ENCODE measurements around the gene MRC2.
"Not testable (repeated sequence)": the region's sequence is repeated elsewhere in the genome, so short reads cannot be mapped to it uniquely, and the experiment has no call there.

Gene MRC2

GRCh38 chr17:62679866-62680377 is 52.5 kb downstream of the MRC2 start:
- Histone ChIP-seq H3K27me3 (ENCODE audit: control insufficient read depth, insufficient read depth, low read length) (no peaks in the 10 kb centered on the region), H3K9me3 (ENCODE audit: control insufficient read depth, low read length) (no peaks in the 10 kb centered on the region), H3K36me3 (ENCODE audit: control insufficient read depth, insufficient read depth, low read length) (no peaks in the 10 kb centered on the region), H3K4me1 (ENCODE audit: control insufficient read depth, insufficient read depth, low read length) (no peaks in the 10 kb centered on the region), H3K9ac (ENCODE audit: low read length) (no peak overlapping the region), H3K4me3 (ENCODE audit: low read length) (no peak overlapping the region)

DNA sequence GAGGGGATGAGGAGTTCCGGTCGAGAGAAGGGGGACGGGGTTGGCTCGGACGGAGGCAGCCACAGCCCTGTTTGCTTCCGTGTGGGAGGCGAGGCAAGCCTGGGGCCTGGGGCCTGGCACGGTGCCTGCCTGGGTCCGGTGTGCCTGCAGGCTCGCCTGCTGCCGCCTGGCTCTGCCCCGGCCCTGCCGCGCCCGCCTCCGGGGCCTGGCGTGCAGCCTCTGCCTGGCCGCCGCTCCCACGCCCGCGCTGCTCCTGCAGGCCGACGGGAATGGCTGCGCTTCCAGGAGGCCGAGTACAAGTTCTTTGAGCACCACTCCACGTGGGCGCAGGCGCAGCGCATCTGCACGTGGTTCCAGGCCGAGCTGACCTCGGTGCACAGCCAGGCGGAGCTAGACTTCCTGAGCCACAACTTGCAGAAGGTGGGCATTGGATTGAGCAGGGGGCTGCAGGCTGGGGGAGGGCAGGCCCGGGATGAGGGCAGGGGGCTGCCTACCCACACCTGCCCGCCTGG is 53.1 kb downstream of the MRC2 start:
- Histone ChIP-seq H3K4me3 (ENCODE audit: low read length) (no peak overlapping the region), H3K27me3 (ENCODE audit: control insufficient read depth, insufficient read depth, low read length) (no peaks in the 10 kb centered on the region), H3K9me3 (ENCODE audit: control insufficient read depth, low read length) (no peaks in the 10 kb centered on the region), H3K9ac (ENCODE audit: low read length) (no peak overlapping the region), H3K36me3 (ENCODE audit: control insufficient read depth, insufficient read depth, low read length) (no peaks in the 10 kb centered on the region), H3K4me1 (ENCODE audit: control insufficient read depth, insufficient read depth, low read length) (no peaks in the 10 kb centered on the region)

GRCh38 chr17:62681061-62681938 is 53.8 kb downstream of the MRC2 start:
- Histone ChIP-seq H3K36me3 (ENCODE audit: control insufficient read depth, insufficient read depth, low read length) (no peaks in the 10 kb centered on the region), H3K4me1 (ENCODE audit: control insufficient read depth, insufficient read depth, low read length) (no peaks in the 10 kb centered on the region), H3K4me3 (ENCODE audit: low read length) (no peak overlapping the region), H3K9ac (ENCODE audit: low read length) (no peak overlapping the region), H3K9me3 (ENCODE audit: control insufficient read depth, low read length) (no peaks in the 10 kb centered on the region), H3K27me3 (ENCODE audit: control insufficient read depth, insufficient read depth, low read length) (no peaks in the 10 kb centered on the region)

- Histone ChIP-seq H3K4me3 (ENCODE audit: low read length) (no peak overlapping the region), H3K27me3 (ENCODE audit: control insufficient read depth, insufficient read depth, low read length) (no peaks in the 10 kb centered on the region), H3K9me3 (ENCODE audit: control insufficient read depth, low read length) (no peaks in the 10 kb centered on the region), H3K36me3 (ENCODE audit: control insufficient read depth, insufficient read depth, low read length) (no peaks in the 10 kb centered on the region), H3K9ac (ENCODE audit: low read length) (no peak overlapping the region), H3K4me1 (ENCODE audit: control insufficient read depth, insufficient read depth, low read length) (no peaks in the 10 kb centered on the region)
Observed at GRCh38 chr17:62681939-62682381, 54.5 kb downstream of the MRC2 start.

DNA sequence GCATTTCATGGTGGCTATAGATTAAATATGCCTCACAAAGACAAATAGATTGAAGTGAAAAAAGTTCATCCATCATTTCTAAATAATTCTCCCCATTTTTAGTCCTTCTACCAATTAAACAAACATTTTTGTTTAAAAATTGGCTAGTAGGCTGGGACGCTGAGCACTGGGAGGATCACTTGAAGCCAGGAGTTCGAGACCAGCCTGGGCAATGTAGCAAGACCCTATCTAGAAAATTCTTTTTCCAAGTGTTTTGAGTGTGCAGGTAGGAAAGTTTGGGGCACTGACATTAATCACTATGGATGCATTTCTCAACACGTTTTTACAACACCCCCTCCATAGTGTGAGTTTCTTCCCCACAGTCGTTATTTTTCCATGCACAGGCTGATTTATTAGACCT is 56.7 kb downstream of the MRC2 start:
- H3K4me1 ChIP-seq (ENCODE audit: control insufficient read depth, insufficient read depth, low read length) = no peaks in the 10 kb centered on the region

GRCh38 chr17:62687997-62688396 is 60.5 kb downstream of the MRC2 start:
- H3K9ac ChIP-seq (ENCODE audit: low read length) = no peak overlapping the region
- no peaks in the 10 kb centered on the region for H3K4me1 ChIP-seq (ENCODE audit: control insufficient read depth, insufficient read depth, low read length)
- H3K9me3 ChIP-seq (ENCODE audit: control insufficient read depth, low read length) = no peaks in the 10 kb centered on the region
- no peak overlapping the region for H3K4me3 ChIP-seq (ENCODE audit: low read length)
- H3K36me3 ChIP-seq (ENCODE audit: control insufficient read depth, insufficient read depth, low read length) = no peaks in the 10 kb centered on the region
- H3K27me3 ChIP-seq (ENCODE audit: control insufficient read depth, insufficient read depth, low read length) = no peaks in the 10 kb centered on the region

More for the DNA sequence above, 56.7 kb downstream of the MRC2 start:
- Histone ChIP-seq H3K9ac (ENCODE audit: low read length) (no peak overlapping the region), H3K4me3 (ENCODE audit: low read length) (no peak overlapping the region), H3K27me3 (ENCODE audit: control insufficient read depth, insufficient read depth, low read length) (no peaks in the 10 kb centered on the region), H3K36me3 (ENCODE audit: control insufficient read depth, insufficient read depth, low read length) (no peaks in the 10 kb centered on the region), H3K9me3 (ENCODE audit: control insufficient read depth, low read length) (no peaks in the 10 kb centered on the region)

DNA sequence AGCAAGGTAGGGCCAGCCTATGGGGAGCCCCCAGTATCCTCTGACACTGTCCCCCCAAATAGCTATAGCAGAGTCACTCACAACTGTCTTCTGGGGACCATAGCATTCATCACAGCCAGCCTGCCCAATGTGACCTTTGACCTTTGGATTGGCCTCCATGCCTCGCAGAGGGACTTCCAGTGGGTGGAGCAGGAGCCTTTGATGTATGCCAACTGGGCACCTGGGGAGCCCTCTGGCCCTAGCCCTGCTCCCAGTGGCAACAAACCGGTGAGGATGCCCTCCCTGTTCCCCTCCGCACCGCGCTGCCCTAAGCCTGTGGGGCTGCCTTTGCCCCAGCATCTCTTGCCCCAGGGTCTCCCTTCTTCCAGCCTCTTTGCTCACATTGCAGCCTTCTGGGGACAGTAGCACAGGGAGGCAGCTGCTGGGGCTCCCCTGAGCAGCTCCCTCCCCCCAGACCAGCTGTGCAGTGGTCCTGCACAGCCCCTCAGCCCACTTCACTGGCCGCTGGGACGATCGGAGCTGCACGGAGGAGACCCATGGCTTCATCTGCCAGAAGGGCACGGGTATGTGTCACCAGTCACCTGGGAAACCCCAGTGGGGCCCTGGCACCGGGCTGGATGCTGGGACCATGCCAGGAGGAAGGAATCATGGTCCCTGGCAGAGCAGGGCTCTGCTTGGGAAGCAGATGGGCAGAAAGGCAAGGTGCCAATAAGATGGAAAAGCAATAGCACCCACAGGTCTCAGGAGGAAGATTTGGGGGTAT is 61.1 kb downstream of the MRC2 start:
- no peaks in the 10 kb centered on the region for H3K27me3 ChIP-seq (ENCODE audit: control insufficient read depth, insufficient read depth, low read length)
- H3K9ac ChIP-seq (ENCODE audit: low read length) = no peak overlapping the region
- no peaks in the 10 kb centered on the region for H3K9me3 ChIP-seq (ENCODE audit: control insufficient read depth, low read length)
- no peaks in the 10 kb centered on the region for H3K4me1 ChIP-seq (ENCODE audit: control insufficient read depth, insufficient read depth, low read length)
- no peaks in the 10 kb centered on the region for H3K36me3 ChIP-seq (ENCODE audit: control insufficient read depth, insufficient read depth, low read length)
- no peak overlapping the region for H3K4me3 ChIP-seq (ENCODE audit: low read length)

GRCh38 chr17:62689441-62690167 is 62.1 kb downstream of the MRC2 start:
- Histone ChIP-seq H3K9me3 (ENCODE audit: control insufficient read depth, low read length) (no peaks in the 10 kb centered on the region), H3K27me3 (ENCODE audit: control insufficient read depth, insufficient read depth, low read length) (no peaks in the 10 kb centered on the region), H3K4me3 (ENCODE audit: low read length) (no peak overlapping the region), H3K4me1 (ENCODE audit: control insufficient read depth, insufficient read depth, low read length) (no peaks in the 10 kb centered on the region), H3K36me3 (ENCODE audit: control insufficient read depth, insufficient read depth, low read length) (no peaks in the 10 kb centered on the region), H3K9ac (ENCODE audit: low read length) (no peak overlapping the region)

- Histone ChIP-seq H3K4me3 (ENCODE audit: low read length) (no peak overlapping the region), H3K27me3 (ENCODE audit: control insufficient read depth, insufficient read depth, low read length) (no peaks in the 10 kb centered on the region), H3K36me3 (ENCODE audit: control insufficient read depth, insufficient read depth, low read length) (no peaks in the 10 kb centered on the region), H3K9ac (ENCODE audit: low read length) (no peak overlapping the region), H3K9me3 (ENCODE audit: control insufficient read depth, low read length) (no peaks in the 10 kb centered on the region), H3K4me1 (ENCODE audit: control insufficient read depth, insufficient read depth, low read length) (no peaks in the 10 kb centered on the region)
Observed at GRCh38 chr17:62690168-62690897, 62.9 kb downstream of the MRC2 start.

GRCh38 chr17:62691589-62691915 is 64.1 kb downstream of the MRC2 start:
- not testable (repeated sequence) for H3K4me3 ChIP-seq (ENCODE audit: low read length); H3K9me3 ChIP-seq (ENCODE audit: control insufficient read depth, low read length); H3K9ac ChIP-seq (ENCODE audit: low read length); H3K4me1 ChIP-seq (ENCODE audit: control insufficient read depth, insufficient read depth, low read length); H3K36me3 ChIP-seq (ENCODE audit: control insufficient read depth, insufficient read depth, low read length); H3K27me3 ChIP-seq (ENCODE audit: control insufficient read depth, insufficient read depth, low read length)

- H3K9me3 ChIP-seq (ENCODE audit: control insufficient read depth, low read length) = no peaks in the 10 kb centered on the region
- H3K4me1 ChIP-seq (ENCODE audit: control insufficient read depth, insufficient read depth, low read length) = no peaks in the 10 kb centered on the region
- no peaks in the 10 kb centered on the region for H3K27me3 ChIP-seq (ENCODE audit: control insufficient read depth, insufficient read depth, low read length)
- H3K4me3 ChIP-seq (ENCODE audit: low read length) = no peak overlapping the region
- no peaks in the 10 kb centered on the region for H3K36me3 ChIP-seq (ENCODE audit: control insufficient read depth, insufficient read depth, low read length)
- H3K9ac ChIP-seq (ENCODE audit: low read length) = no peak overlapping the region
Observed at GRCh38 chr17:62692159-62692651, 64.7 kb downstream of the MRC2 start.

Measured in mucosa of stomach (tissue), 1 donor.